CD1c-positive myeloid dendritic cell (primary cell): ENCODE data around the gene EPHA8.

Experiments
- DNase-seq: peaks from one replicate; pipeline ENCODE4 v3.0.0-alpha.2; 2016; ENCODE audit errors: extremely low spot score

EPHA8 gene

GRCh38 chr1:22567197-22567596 is 3.9 kb downstream of the EPHA8 start:
- no peak for DNase-seq

- no peak for DNase-seq
Observed at GRCh38 chr1:22567994-22568393, 4.7 kb downstream of the EPHA8 start.

GRCh38 chr1:22569269-22569668 is 6.0 kb downstream of the EPHA8 start:
- DNase-seq, result no peak

- DNase-seq, result no peak
Observed at GRCh38 chr1:22570140-22570909, 7.0 kb downstream of the EPHA8 start.

- no peak for DNase-seq
Observed at GRCh38 chr1:22572818-22573217, 9.5 kb downstream of the EPHA8 start.

- DNase-seq, result no peak
Observed at GRCh38 chr1:22573237-22573636, 9.9 kb downstream of the EPHA8 start.

GRCh38 chr1:22575532-22576149 is 12.4 kb downstream of the EPHA8 start:
- peak; percentile 57 for DNase-seq

- no peak for DNase-seq
Observed at GRCh38 chr1:22576150-22576544, 12.9 kb downstream of the EPHA8 start.

GRCh38 chr1:22576617-22577016 is 13.3 kb downstream of the EPHA8 start:
- DNase-seq, result no peak

- DNase-seq, result no peak
Observed at GRCh38 chr1:22578732-22579361, 15.6 kb downstream of the EPHA8 start.

GRCh38 chr1:22579541-22580155 is 16.4 kb downstream of the EPHA8 start:
- no peak for DNase-seq

- DNase-seq, result no peak
Observed at GRCh38 chr1:22582661-22583635, 19.7 kb downstream of the EPHA8 start.

GRCh38 chr1:22584001-22584562 is 20.8 kb downstream of the EPHA8 start:
- DNase-seq, result no peak

GRCh38 chr1:22584970-22585369 is 21.7 kb downstream of the EPHA8 start:
- no peak for DNase-seq

- no peak for DNase-seq
Observed at GRCh38 chr1:22585471-22585870, 22.2 kb downstream of the EPHA8 start.

- DNase-seq, result no peak
Observed at GRCh38 chr1:22586356-22587130, 23.3 kb downstream of the EPHA8 start.

- DNase-seq, result no peak
Observed at GRCh38 chr1:22587247-22587646, 24.0 kb downstream of the EPHA8 start.

- no peak for DNase-seq
Observed at GRCh38 chr1:22588899-22589422, 25.7 kb downstream of the EPHA8 start.

GRCh38 chr1:22591576-22591975 is 28.3 kb downstream of the EPHA8 start:
- no peak for DNase-seq

GRCh38 chr1:22592051-22592450 is 28.8 kb downstream of the EPHA8 start:
- DNase-seq, result no peak
